Measurements from ENCODE around the gene PTDSS2. TPM values are rescaled to one million over a fixed set of nuclear protein-coding genes. Genes with fewer than 3 reads are reported as not detected.

The PTDSS2 gene
- total RNA-seq, 4 donors from 2014 or later, result 33.0 to 45.2 (median 39.0) TPM

GRCh38 chr11:428295-428694, 21.8 kb upstream of the PTDSS2 start:
- DNase-seq (ENCODE audit: low spot score) (no peak), ATAC-seq (ENCODE audit: low FRiP score) (no peak)
- TF ChIP-seq, protein P1, sequence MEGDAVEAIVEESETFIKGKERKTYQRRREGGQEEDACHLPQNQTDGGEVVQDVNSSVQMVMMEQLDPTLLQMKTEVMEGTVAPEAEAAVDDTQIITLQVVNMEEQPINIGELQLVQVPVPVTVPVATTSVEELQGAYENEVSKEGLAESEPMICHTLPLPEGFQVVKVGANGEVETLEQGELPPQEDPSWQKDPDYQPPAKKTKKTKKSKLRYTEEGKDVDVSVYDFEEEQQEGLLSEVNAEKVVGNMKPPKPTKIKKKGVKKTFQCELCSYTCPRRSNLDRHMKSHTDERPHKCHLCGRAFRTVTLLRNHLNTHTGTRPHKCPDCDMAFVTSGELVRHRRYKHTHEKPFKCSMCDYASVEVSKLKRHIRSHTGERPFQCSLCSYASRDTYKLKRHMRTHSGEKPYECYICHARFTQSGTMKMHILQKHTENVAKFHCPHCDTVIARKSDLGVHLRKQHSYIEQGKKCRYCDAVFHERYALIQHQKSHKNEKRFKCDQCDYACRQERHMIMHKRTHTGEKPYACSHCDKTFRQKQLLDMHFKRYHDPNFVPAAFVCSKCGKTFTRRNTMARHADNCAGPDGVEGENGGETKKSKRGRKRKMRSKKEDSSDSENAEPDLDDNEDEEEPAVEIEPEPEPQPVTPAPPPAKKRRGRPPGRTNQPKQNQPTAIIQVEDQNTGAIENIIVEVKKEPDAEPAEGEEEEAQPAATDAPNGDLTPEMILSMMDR (IDR thresholded peaks at IDR 0.05), result no peak

- DNase-seq (ENCODE audit: low spot score) (no peak), ATAC-seq (ENCODE audit: low FRiP score) (no peak)
- TF ChIP-seq, protein P1 (IDR thresholded peaks at IDR 0.05), result no peak
Measured at GRCh38 chr11:429391-429790, 20.7 kb upstream of the PTDSS2 start.

DNA sequence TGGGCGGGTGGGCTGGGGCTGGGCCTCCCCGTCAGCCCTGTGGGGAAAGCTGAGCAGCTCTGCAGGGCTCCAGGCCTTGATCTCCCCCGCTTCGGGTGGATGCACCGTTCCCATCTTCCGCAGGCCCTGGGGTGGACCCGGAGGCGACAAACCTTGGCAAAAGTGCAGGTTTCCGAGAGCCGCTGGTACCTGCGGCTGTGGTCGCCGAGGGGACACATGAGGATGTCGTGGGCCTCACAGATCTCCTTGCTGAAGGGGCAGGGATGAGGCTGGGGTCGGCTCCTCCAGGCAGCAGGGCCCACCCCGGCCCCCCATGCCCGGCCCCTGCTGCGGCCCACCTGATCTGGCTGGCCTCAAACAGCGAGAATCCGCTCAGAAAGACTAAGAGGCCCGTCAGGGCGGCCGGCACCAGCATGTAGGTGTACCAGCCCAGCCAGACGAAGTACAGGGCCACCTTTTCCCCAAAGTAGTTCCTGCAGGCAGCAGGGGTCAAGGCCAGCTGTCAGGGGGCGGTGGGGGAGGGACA, 20.1 kb upstream of the PTDSS2 start:
- ATAC-seq (ENCODE audit: low FRiP score) (no peak), DNase-seq (ENCODE audit: low spot score) (no peak)
- TF ChIP-seq, protein P1 (IDR thresholded peaks at IDR 0.05), result no peak

DNA sequence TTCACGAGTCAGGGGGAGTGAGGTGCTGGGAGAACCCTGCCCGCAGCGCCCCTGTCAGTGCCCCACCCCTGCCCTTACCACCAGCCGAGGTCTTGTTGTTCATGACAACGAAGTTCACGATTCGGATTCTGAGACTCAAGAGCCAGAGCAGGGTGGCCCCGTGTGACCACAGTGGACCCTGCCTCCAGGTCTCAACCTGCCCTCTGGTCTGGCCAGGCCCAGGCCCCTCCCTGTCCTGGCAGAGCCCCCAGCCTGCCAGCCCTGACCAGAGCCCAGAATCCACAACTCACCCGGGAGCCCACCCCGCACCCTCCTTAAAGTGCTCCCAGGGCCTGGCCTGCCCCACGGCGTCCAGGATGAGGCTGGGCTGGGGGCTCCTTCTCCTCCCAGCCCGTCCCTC, 18.2 kb upstream of the PTDSS2 start:
- TF ChIP-seq, protein P1 (IDR thresholded peaks at IDR 0.05), result no peak
- ATAC-seq (ENCODE audit: low FRiP score) (no peak), DNase-seq (ENCODE audit: low spot score) (no peak)

- DNase-seq (ENCODE audit: low spot score) (no peak), ATAC-seq (ENCODE audit: low FRiP score) (no peak)
- TF ChIP-seq, protein P1 (IDR thresholded peaks at IDR 0.05), result no peak
Measured at GRCh38 chr11:432501-433100, 17.5 kb upstream of the PTDSS2 start.

- DNase-seq (ENCODE audit: low spot score), result no peak
- TF ChIP-seq, protein P1 (IDR thresholded peaks at IDR 0.05), result no peak
- no peak for ATAC-seq (ENCODE audit: low FRiP score)
Measured at GRCh38 chr11:433111-433510, 17.0 kb upstream of the PTDSS2 start.

DNA sequence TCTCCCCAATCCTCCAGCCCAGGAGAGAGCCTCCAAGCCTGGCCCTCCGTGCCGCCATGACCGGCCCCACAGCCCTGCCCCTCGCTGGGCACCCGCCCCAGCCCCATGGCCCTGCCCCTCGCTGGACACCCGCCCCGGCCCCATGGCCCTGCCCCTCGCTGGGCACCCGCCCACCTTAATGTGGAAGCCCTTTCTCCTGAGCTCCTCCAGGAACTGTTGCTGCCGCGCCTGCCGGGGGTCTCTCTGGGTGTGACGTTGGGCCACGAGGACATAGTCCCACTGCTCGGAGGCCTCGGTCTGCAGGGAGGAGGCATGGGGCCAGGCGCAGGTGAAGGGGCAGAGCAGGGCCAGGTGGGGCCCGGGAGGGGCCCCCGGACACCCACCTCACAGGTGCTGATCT, 16.4 kb upstream of the PTDSS2 start:
- ATAC-seq (ENCODE audit: low FRiP score), result peak; percentile 13
- no peak for DNase-seq (ENCODE audit: low spot score)
- TF ChIP-seq, protein P1 (IDR thresholded peaks at IDR 0.05), result no peak
